HG03097 (cell line): ENCODE results near the gene NPIPB8.
"Not testable (repeated sequence)": the region's sequence is repeated elsewhere in the genome, so short reads cannot be mapped to it uniquely, and the experiment has no call there.

Source experiments
- ATAC-seq: cut with Tn5 transposase; IDR thresholded peaks from one replicate; pipeline ENCODE4 v1.9.1; 2021; ENCODE audit not compliant: unreplicated experiment, low FRiP score

NPIPB8 gene

GRCh38 chr16:28637765-28638164, at the start of gene NPIPB8:
Gene NPIPB8, plus strand, starts transcription at chr16:28638065. Its CDS starts 296 bp downstream, at chr16:28638361.
- ATAC-seq: not testable (repeated sequence)

GRCh38 chr16:28589069-28589468, 48.8 kb upstream of the NPIPB8 start:
- ATAC-seq: no peak

DNA sequence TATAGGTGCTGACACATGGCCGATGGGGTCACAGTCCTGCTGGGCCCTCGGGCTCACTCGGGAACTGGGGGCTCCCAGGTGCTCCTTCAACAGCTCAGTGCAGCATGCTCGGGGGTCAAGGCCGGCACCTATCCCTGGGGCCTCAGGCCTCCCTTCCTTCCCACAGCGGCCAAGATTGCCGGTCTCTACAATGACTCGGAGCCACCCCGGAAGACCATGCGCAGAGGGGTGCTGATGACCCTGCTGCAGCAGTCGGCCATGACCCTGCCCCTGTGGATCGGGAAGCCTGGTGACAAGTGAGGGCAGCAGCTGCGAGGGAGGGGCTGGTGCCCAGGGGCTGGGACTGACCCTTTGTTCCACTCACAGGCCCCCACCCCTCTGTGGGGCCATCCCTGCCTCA, 47.9 kb upstream of the NPIPB8 start:
- ATAC-seq: no peak

DNA sequence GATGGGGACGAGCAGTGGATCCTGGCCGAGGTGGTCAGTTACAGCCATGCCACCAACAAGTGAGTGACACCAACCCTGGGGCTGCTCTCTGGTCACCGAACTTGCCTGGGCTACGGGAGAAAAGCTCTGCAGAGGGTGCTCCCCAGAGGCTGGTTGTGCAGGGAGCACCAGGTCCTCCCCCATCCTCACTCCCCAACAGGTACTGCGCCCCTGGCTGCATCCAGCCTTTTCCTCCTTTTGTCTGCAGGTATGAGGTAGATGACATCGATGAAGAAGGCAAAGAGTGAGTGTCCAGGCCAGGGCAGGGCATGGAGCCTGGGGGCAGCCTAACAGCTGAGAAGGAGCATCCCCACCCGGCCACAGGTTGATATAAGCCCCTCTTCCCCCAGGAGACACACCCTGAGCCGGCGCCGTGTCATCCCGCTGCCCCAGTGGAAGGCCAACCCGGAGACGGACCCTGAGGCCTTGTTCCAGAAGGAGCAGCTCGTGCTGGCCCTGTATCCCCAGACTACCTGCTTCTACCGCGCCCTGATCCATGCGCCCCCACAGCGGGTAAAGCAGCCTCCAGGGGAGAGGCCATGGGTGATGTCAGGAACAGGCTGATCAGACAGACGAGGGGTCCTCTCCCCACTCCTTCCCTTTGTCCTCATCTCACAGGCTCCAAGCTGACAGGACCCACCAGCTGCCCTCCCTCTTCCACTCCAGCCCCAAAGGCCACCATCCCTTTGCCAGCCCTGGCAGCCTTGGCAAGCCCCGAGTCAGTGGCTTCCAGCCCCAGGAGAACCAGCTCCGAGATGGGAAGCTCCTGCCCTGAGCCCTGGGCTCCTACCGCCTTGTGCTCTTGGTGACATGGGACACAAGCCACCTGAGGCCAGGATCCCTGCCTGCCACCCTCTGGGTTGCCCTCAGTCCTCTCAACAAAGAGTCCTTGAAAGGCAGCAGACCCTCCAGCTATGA, 47.2 kb upstream of the NPIPB8 start:
- no peak for ATAC-seq

GRCh38 chr16:28591355-28591754, 46.5 kb upstream of the NPIPB8 start:
- no peak for ATAC-seq

DNA sequence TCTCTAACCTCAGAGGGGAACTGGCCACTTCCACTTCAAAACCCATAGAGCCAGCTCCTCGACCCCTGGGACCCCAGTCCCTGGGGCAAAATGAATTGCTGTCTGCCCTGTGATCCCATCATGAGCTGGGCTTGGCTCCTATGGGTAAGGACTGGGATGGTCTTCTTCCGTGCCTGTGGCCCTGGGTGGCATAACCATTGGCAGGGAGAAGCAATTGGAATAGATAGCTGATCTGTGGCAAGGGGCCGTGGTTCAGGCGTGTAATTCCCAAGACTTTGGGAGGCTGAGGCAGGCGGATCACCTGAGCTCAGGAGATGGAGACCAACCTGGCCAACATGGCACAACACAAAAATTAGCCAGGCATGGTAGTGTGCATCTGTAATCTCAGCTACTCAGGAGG, 45.4 kb upstream of the NPIPB8 start:
- no peak for ATAC-seq

GRCh38 chr16:28592979-28593553, 44.8 kb upstream of the NPIPB8 start:
- no peak for ATAC-seq

DNA sequence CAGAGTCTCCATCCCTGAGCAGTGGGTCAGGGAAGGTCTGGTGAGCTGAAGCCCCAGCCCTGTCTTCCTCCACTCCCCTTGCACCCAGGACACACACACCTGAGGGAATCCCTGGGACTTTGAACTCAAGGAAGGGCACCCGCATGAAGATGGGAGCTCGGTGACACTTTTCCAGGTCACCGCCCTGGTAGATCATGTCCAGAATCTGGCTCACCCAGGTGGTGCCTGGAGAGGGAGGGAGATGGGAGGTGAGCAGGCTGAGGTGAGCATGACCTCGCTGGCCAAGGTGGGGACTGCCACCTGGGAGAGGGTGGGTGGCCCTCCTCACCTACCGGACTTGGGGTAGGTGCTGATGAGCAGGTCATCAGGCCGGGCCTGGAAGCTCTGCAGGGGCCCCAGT, 42.4 kb upstream of the NPIPB8 start:
- ATAC-seq: not testable (repeated sequence)

GRCh38 chr16:28596115-28596630, 41.7 kb upstream of the NPIPB8 start:
- ATAC-seq: no peak

DNA sequence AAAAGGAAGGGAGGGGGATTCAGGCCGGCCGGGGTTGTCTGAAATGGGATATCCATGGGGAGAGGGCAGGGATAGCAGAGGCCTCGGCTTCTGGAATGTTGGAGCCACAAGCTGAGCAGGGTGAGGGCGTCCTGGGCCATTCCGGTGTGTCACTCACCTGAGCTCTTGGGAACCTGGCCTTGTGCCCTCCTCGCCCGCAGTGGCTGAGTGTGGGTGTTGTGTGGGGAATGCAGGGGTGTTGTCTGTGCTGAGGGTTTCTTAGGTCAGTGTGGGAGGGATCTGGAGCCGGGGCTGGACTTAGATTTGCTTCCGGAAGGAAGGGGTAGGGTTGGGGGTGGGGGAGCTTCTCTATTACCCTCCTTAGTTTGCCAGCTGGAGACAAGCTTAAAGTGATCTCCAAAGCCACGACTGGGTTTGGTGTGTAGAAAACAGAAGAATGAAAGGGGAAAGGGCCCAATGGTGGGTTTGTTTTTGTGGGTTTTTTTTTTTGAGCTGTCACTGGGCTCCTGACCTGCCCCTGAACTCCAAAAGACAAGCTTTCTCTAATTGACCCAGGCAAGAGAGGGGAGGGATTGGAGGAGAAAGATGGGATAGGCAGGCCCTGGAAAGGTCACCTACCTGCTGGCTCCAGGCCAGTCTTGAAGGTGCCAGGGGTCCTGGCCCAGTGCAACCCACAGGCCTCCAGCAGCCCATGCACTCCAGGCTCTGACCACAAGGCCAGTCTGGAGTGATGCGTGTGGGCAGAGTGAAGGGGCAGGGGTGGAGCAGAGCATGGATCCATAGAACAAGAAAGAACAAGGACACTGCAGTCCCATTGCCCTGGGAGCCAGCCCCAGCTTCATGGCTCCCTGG, 40.8 kb upstream of the NPIPB8 start, which contains the start of gene SULT1A2:
SULT1A2 (minus strand) TSS at position 211 of the 852 bp plus-strand sequence. CDS start 1,120 bp downstream, outside the sequence.
- ATAC-seq: no peak

DNA sequence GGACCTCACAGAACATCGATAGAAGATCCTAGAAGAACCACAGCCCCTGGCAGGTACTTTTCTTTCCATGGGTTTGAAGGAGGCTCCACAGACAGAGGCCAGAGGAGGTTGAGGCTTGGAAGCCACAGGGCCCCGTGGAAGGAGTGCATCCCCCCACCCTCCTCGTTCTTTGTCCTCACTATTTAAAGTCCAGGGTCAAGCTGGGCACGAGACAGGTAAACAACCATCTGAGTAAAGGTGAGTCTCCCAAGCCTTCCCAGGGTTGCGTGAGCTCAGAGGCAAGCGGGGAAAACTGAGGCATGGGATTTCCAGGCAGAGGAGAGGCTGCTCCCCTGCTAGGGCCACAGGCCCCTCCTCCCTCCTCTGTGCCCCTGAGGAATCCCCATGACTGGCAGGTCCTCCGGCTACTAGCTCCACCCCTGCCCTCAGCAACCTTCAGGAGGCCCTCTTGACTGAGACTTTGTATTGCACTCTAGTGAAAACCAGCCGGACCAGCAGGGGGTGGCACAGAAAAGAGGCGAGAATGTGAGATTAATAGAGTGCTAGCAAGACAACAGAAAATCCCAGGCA, 40.1 kb upstream of the NPIPB8 start:
- ATAC-seq: no peak

GRCh38 chr16:28599377-28600285, 38.2 kb upstream of the NPIPB8 start:
- not testable (repeated sequence) for ATAC-seq

DNA sequence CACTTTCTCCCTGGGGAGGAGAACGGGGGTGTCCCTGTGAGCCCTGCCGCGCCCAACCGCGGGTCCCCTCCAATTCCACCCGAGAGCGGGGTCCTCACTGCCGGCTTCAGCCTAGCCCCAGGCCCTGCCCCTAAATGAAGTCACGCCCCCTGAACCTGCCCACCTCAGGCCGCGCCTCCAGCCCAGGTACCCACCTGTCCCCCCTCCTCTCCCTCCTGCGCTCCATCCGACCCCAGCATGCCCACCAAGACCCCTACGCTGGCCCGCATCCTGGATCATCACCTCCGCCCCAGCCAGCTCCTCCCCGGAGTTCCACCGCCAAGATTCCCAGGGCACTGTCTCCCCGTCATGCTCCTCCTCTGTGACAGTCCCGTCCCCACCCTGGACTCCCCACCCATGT, 36.9 kb upstream of the NPIPB8 start:
- not testable (repeated sequence) for ATAC-seq

DNA sequence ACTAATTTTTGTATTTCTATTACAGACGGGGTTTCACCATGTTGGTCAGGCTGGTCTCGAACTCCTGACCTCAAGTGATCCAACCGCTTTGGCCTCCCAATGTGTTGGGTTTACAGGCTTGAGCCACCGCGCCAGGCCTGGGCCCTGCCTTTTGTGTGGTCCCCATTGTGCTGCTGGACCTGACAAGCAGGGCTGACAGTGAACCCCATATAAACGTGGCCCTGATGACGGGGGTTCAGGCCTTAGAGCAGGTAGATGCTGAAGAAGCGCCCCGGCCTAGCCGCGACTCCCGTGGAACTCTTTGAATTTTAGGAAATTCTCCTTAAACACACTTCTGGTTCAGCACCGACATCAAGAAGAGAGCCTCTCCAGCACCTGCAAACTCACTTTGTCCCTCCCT, 36.3 kb upstream of the NPIPB8 start:
- ATAC-seq: not testable (repeated sequence)

DNA sequence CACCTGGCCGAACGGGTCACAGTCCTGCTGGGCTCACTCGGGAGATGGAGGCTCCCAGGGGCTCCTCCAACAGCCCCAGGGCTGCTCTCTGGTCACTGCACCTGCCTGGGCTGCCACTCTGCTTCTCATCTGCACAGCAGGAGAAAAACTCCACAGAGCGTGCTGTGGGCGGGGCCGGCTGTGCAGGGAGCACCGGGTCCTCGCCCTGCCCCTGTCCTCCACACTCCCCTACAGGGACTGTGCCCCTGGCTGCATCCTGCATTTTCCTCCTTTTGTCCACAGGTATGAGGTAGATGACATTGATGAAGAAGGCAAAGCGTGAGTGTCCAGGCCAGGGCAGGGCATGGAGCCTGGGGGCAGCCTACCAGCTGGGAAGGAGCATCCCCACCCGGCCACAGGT, 35.8 kb upstream of the NPIPB8 start:
- not testable (repeated sequence) for ATAC-seq

- ATAC-seq: no peak
These were observed 35.3 kb upstream of the NPIPB8 start for GRCh38 chr16:28602529-28602928.

GRCh38 chr16:28603381-28604185, 34.3 kb upstream of the NPIPB8 start:
- ATAC-seq: no peak

DNA sequence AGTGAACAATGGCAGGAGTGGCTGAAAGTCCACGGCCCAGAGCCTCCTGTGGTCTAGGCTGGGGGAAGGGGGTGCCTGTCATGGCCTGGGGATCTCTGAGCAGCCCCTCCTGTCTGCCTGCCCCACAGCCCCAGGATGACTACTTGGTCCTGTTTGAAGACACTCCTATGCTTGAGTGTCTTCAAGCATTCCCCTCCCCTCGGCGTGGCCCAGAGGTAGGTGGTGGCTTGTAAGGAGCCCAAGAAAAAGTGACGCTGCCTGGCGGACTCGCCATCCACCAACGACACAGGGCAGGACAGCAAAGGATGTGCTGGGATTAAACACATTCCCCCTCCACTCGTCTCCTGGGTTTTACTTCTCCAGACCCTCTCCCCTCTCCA, 33.7 kb upstream of the NPIPB8 start:
- no peak for ATAC-seq
